Measurements from ENCODE around the gene DRG2.

Gene DRG2

GRCh38 chr17:18089613-18090012 lies 1.9 kb downstream of the DRG2 start:
- no peak overlapping the region for H3K4me3 ChIP-seq (ENCODE audit: low read depth, low read length)
- peaks cover 9% of the 10 kb centered on the region for H3K36me3 ChIP-seq
- H3K9me3 ChIP-seq: no peaks in the 10 kb centered on the region
- no peaks in the 10 kb centered on the region for H3K4me1 ChIP-seq
- DNase-seq: no peak
- no peak for TF ChIP-seq CTCF (IDR thresholded peaks at IDR 0.05; ENCODE audit: low read depth, low read length)
- H3K27me3 ChIP-seq: no peaks in the 10 kb centered on the region

GRCh38 chr17:18093616-18094408 lies 6.1 kb downstream of the DRG2 start:
- TF ChIP-seq CTCF (IDR thresholded peaks at IDR 0.05; ENCODE audit: low read depth, low read length): peak; percentile 50
- Histone ChIP-seq H3K4me1 (no peaks in the 10 kb centered on the region), H3K4me3 (ENCODE audit: low read depth, low read length) (no peak overlapping the region), H3K27me3 (no peaks in the 10 kb centered on the region), H3K36me3 (peaks cover 9% of the 10 kb centered on the region), H3K9me3 (no peaks in the 10 kb centered on the region)
- DNase-seq: peak; percentile 59

GRCh38 chr17:18094409-18094807 lies 6.7 kb downstream of the DRG2 start:
- no peaks in the 10 kb centered on the region for H3K9me3 ChIP-seq
- no peaks in the 10 kb centered on the region for H3K27me3 ChIP-seq
- H3K4me1 ChIP-seq: no peaks in the 10 kb centered on the region
- H3K4me3 ChIP-seq (ENCODE audit: low read depth, low read length): no peak overlapping the region
- DNase-seq: no peak
- peaks cover 9% of the 10 kb centered on the region for H3K36me3 ChIP-seq
- TF ChIP-seq CTCF (IDR thresholded peaks at IDR 0.05; ENCODE audit: low read depth, low read length): no peak

GRCh38 chr17:18099516-18099915 lies 11.8 kb downstream of the DRG2 start:
- no peak for DNase-seq
- Histone ChIP-seq H3K9me3 (no peaks in the 10 kb centered on the region), H3K4me1 (no peaks in the 10 kb centered on the region), H3K36me3 (no peaks in the 10 kb centered on the region; the same call in 1 of the 2 replicates), H3K27me3 (no peaks in the 10 kb centered on the region), H3K4me3 (ENCODE audit: low read depth, low read length) (no peak overlapping the region)
- no peak for TF ChIP-seq CTCF (IDR thresholded peaks at IDR 0.05; ENCODE audit: low read depth, low read length)

- H3K27me3 ChIP-seq: no peaks in the 10 kb centered on the region
- no peaks in the 10 kb centered on the region for H3K4me1 ChIP-seq
- H3K4me3 ChIP-seq (ENCODE audit: low read depth, low read length): no peak overlapping the region
- H3K36me3 ChIP-seq: no peaks in the 10 kb centered on the region; the same call in 1 of the 2 replicates
- TF ChIP-seq CTCF (IDR thresholded peaks at IDR 0.05; ENCODE audit: low read depth, low read length): no peak
- H3K9me3 ChIP-seq: no peaks in the 10 kb centered on the region
- DNase-seq: no peak
Observed at GRCh38 chr17:18100616-18101015, 12.9 kb downstream of the DRG2 start.

- Histone ChIP-seq H3K4me1 (no peaks in the 10 kb centered on the region), H3K36me3 (no peaks in the 10 kb centered on the region; the same call in 1 of the 2 replicates), H3K9me3 (no peaks in the 10 kb centered on the region), H3K27me3 (no peaks in the 10 kb centered on the region), H3K4me3 (ENCODE audit: low read depth, low read length) (no peak overlapping the region)
- TF ChIP-seq CTCF (IDR thresholded peaks at IDR 0.05; ENCODE audit: low read depth, low read length): no peak
- no peak for DNase-seq
Observed at GRCh38 chr17:18101828-18102227, 14.1 kb downstream of the DRG2 start.

All from BE2C (cell line).